Measurements from ENCODE around the gene LYRM9.
A peak's percentile ranks its signal among the peaks of the same experiment; 100 is the strongest.
"Not testable (repeated sequence)": the region's sequence is repeated elsewhere in the genome, so short reads cannot be mapped to it uniquely, and the experiment has no call there.

LYRM9 gene

GRCh38 chr17:27892866-27893769 is at the start of gene LYRM9:
Gene LYRM9, minus strand, starts transcription at chr17:27893365. Its CDS starts 10,671 bp downstream, at chr17:27882694.
- peak; percentile 89 for DNase-seq

- no peak for DNase-seq
Observed at GRCh38 chr17:27940503-27941428, 47.6 kb upstream of the LYRM9 start.

GRCh38 chr17:27939474-27940465 is 46.6 kb upstream of the LYRM9 start:
- DNase-seq = no peak

- no peak for DNase-seq
Observed at GRCh38 chr17:27938864-27939263, 45.7 kb upstream of the LYRM9 start.

GRCh38 chr17:27938241-27938640 is 45.1 kb upstream of the LYRM9 start:
- DNase-seq = no peak

- DNase-seq = no peak
Observed at GRCh38 chr17:27937025-27937546, 43.9 kb upstream of the LYRM9 start.

- no peak for DNase-seq
Observed at GRCh38 chr17:27930000-27930399, 36.8 kb upstream of the LYRM9 start.

- DNase-seq = no peak
Observed at GRCh38 chr17:27928587-27928986, 35.4 kb upstream of the LYRM9 start.

- DNase-seq = no peak
Observed at GRCh38 chr17:27927781-27928180, 34.6 kb upstream of the LYRM9 start.

GRCh38 chr17:27921599-27921998 is 28.4 kb upstream of the LYRM9 start:
- DNase-seq = no peak

GRCh38 chr17:27921077-27921476 is 27.9 kb upstream of the LYRM9 start:
- DNase-seq = no peak

- DNase-seq = no peak
Observed at GRCh38 chr17:27920569-27920968, 27.4 kb upstream of the LYRM9 start.

GRCh38 chr17:27919079-27919478 is 25.9 kb upstream of the LYRM9 start:
- no peak for DNase-seq

GRCh38 chr17:27918498-27918897 is 25.3 kb upstream of the LYRM9 start:
- DNase-seq = no peak

GRCh38 chr17:27917000-27917399 is 23.8 kb upstream of the LYRM9 start:
- no peak for DNase-seq

GRCh38 chr17:27915709-27916108 is 22.5 kb upstream of the LYRM9 start:
- DNase-seq = no peak

GRCh38 chr17:27914382-27914781 is 21.2 kb upstream of the LYRM9 start:
- DNase-seq = no peak

- no peak for DNase-seq
Observed at GRCh38 chr17:27912964-27913363, 19.8 kb upstream of the LYRM9 start.

GRCh38 chr17:27912299-27912698 is 19.1 kb upstream of the LYRM9 start:
- DNase-seq = not testable (repeated sequence)

- no peak for DNase-seq
Observed at GRCh38 chr17:27907976-27908558, 14.9 kb upstream of the LYRM9 start.

GRCh38 chr17:27906623-27907022 is 13.5 kb upstream of the LYRM9 start:
- no peak for DNase-seq

- DNase-seq = no peak
Observed at GRCh38 chr17:27906226-27906580, 13.0 kb upstream of the LYRM9 start.

All from stimulated activated CD4-positive, alpha-beta T cell treated with anti-CD3 and anti-CD28 coated beads, Interleukin-1b, Interleukin-23, amount 100 ng/mL, for 48 hours (primary cell).